Type B pancreatic cell (in vitro differentiated cells): Measurements from ENCODE around the gene ARMC2. TPM values are rescaled to one million over a fixed set of nuclear protein-coding genes. Genes with fewer than 3 reads are reported as not detected.

ENCODE experiments used
- DNase-seq: peaks from one replicate; pipeline ENCODE4 v3.0.0; 2021; ENCODE audit warnings: mixed read lengths; ENCODE audit not compliant: unreplicated experiment; ENCODE audit errors: extremely low spot score
- H3K27ac Mint-ChIP-seq: 2 replicates; pipeline ENCODE4 v1.8.0; 2021; ENCODE audit warnings: mild to moderate bottlenecking, mixed read lengths
- H3K27me3 Mint-ChIP-seq: 2 replicates; pipeline ENCODE4 v1.8.0; 2021; ENCODE audit warnings: mixed read lengths
- H3K36me3 Mint-ChIP-seq: 2 replicates; pipeline ENCODE4 v1.8.0; 2021; ENCODE audit warnings: mixed read lengths
- H3K4me1 Mint-ChIP-seq: one replicate; pipeline ENCODE4 v1.8.0; 2021; ENCODE audit warnings: mixed read lengths; ENCODE audit not compliant: unreplicated experiment
- H3K4me3 Mint-ChIP-seq: 2 replicates; pipeline ENCODE4 v1.8.0; 2021; ENCODE audit warnings: mild to moderate bottlenecking, mixed read lengths
- H3K9me3 Mint-ChIP-seq: 2 replicates; pipeline ENCODE4 v1.8.0; 2021; ENCODE audit warnings: mixed read lengths
- total RNA-seq: library from RNA; stranded (reverse); gene quantifications from 2 replicates; pipeline ENCODE4 v1.2.1, GENCODE V29; 2021; ENCODE audit warnings: low replicate concordance
- TF ChIP-seq, protein P1 (sequence below): fragments of 200-600 bp; sonication (generic); conservative IDR thresholded peaks from 2 replicates; pipeline ENCODE4 v1.5.0; 2021; ENCODE audit warnings: antibody characterized with exemption, mild to moderate bottlenecking

The ARMC2 gene
- total RNA-seq, 1 donor from 2014 or later: 15.5 TPM

DNA sequence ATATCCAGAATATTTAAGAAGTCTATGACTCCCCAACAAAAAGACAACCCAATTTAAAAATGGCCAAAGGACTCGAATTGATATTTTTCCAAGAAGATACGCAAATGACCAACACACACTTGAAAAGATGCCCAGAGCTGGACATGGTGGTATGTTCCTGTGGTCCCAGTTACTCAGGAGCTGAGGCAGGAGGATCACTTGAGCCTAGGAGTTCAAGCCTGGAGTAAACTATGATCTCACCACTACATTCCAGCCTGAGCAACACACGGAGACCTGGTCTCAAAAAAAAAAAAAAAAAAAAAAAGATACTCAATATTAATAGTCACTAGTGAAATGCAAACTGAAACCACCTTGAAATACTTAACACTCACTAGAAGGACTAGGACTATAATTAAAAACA is 12.2 kb upstream of the ARMC2 start:
- TF ChIP-seq, protein P1, sequence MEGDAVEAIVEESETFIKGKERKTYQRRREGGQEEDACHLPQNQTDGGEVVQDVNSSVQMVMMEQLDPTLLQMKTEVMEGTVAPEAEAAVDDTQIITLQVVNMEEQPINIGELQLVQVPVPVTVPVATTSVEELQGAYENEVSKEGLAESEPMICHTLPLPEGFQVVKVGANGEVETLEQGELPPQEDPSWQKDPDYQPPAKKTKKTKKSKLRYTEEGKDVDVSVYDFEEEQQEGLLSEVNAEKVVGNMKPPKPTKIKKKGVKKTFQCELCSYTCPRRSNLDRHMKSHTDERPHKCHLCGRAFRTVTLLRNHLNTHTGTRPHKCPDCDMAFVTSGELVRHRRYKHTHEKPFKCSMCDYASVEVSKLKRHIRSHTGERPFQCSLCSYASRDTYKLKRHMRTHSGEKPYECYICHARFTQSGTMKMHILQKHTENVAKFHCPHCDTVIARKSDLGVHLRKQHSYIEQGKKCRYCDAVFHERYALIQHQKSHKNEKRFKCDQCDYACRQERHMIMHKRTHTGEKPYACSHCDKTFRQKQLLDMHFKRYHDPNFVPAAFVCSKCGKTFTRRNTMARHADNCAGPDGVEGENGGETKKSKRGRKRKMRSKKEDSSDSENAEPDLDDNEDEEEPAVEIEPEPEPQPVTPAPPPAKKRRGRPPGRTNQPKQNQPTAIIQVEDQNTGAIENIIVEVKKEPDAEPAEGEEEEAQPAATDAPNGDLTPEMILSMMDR: no peak
- peaks cover 17% of the 10 kb centered on the region for H3K27me3 Mint-ChIP-seq
- H3K9me3 Mint-ChIP-seq: no peaks in the 10 kb centered on the region
- no peak overlapping the region for H3K4me3 Mint-ChIP-seq
- no peak for DNase-seq
- H3K36me3 Mint-ChIP-seq: no peaks in the 10 kb centered on the region
- H3K4me1 Mint-ChIP-seq: peaks cover 15% of the 10 kb centered on the region
- no peak overlapping the region for H3K27ac Mint-ChIP-seq

DNA sequence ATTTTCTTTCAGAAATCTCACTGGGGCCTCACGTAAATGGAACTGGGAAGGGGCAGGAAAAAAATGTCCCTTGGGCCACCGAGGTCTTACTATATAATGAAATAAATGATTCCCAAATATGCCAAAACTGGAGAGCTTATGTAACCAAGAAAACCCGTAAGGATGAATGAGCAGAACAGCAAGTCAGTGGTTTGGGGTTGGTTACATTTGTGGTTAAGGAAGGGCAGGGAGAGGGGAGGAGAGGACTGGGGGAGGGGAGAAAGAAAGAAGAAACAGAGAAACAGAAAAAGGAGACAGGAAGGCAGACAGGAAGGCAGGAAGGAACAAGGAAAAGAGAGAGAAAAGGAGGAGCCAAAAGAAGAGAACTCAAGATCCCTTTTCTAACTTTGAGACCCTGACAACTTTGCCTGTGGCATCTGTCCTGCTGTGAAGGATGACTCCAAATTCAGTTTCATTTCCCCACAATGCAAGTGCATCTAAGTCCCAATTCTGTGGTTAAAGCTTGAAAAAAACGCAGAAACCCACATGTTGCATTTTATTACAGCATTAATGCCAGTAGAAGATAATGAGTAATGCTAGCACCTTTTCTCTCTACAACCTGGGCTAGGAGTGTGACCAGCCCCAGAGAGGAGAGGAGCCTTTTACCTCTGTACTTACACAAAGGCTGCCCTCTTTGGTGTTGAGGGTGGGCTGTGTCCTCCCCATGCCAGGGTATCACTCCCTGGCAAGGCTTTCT is 10.8 kb upstream of the ARMC2 start:
- H3K36me3 Mint-ChIP-seq: no peaks in the 10 kb centered on the region
- H3K27ac Mint-ChIP-seq: no peak overlapping the region

DNA sequence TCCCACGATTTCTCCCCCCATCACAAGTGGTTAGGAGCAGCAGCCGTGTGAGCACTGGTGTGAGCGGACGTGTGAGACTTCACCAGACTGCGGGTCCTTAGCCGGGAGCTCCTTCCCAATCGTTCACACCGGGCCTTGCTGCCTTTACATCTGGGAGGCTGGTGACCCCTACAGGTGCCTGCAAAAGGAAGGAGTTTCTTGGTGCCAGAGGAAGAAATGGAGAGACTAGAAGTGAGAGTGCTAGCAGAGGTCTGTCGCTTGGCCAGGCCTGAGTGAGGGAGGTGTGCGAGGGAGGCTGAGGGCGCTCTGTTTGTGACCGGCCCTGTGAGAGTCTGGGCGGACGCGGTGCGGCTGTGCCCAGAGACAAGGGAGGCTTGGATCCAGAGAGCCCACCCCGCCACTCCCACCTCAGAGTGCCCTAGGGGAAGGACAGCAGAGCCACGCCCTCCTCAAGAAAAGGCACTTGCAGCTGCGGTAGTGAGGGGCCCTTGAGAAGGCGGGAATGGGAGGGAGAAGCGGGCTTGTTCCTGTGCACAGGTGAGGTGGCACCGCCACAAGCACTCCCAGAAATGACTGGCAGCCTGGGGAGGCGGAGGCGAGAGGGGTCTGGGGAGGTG is 10.0 kb upstream of the ARMC2 start:
- Mint-ChIP-seq H3K4me1 (peaks cover 15% of the 10 kb centered on the region), H3K4me3 (peak overlapping the region; percentile 29), H3K36me3 (no peaks in the 10 kb centered on the region), H3K9me3 (no peaks in the 10 kb centered on the region), H3K27me3 (peaks cover 21% of the 10 kb centered on the region), H3K27ac (no peak overlapping the region)
- TF ChIP-seq, protein P1: peak; percentile 46
- DNase-seq: no peak

More for the DNA sequence above, 10.8 kb upstream of the ARMC2 start:
- H3K4me1 Mint-ChIP-seq: peaks cover 15% of the 10 kb centered on the region
- TF ChIP-seq, protein P1: no peak
- peak overlapping the region; percentile 29 for H3K4me3 Mint-ChIP-seq
- no peaks in the 10 kb centered on the region for H3K9me3 Mint-ChIP-seq
- peaks cover 21% of the 10 kb centered on the region for H3K27me3 Mint-ChIP-seq
- DNase-seq: no peak

DNA sequence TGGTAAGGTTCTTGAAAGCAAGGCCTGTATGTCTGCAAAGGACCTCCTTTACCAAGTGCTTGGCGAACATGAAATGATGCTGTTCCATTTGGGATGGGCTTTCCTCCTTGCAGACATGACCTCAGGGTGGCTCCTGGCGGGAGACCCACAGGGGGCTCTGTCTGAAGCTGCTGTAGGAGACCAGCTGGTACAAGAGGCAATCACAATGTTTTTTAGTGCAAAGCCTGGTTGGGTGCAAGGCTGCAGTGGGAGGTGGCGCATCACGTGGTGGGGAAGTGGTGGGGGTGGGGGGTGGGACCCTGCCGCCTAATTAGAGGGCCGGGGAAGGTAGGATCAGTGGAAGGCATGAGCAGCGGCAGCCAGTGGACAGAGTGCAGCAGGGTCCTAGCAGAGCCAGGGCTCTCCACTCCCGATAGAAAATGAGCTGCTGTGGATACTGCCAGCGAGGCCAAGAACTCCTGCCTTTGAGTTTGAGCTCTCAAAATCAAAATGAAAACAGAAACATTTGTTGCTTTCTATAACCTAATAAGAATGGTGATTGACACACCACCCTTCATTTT is 9.1 kb upstream of the ARMC2 start:
- no peak for DNase-seq
- H3K27me3 Mint-ChIP-seq: peaks cover 21% of the 10 kb centered on the region

DNA sequence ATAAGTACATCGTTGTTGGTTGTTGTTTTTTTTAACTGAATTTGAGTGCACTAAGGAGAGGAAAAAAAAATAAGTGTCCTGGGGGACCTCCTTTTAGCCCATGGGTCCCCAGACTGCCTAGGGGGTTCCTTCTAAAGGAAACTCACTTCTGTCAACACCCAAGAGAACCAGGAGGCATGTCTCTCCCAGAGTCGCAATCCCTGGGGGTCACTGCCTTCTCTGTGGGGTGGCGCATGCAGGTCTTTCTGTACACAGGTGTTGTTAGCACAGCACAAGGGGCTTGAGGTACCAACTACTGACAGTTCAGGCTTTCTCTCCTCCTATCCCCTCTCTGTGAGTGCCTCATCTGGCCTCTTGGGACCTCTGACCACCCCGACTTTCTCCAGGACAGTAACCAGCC is 7.3 kb upstream of the ARMC2 start:
- H3K27me3 Mint-ChIP-seq: peaks cover 18% of the 10 kb centered on the region
- no peak for DNase-seq
- H3K9me3 Mint-ChIP-seq: no peaks in the 10 kb centered on the region
- no peaks in the 10 kb centered on the region for H3K36me3 Mint-ChIP-seq
- H3K4me3 Mint-ChIP-seq: no peak overlapping the region
- TF ChIP-seq, protein P1: no peak
- no peak overlapping the region for H3K27ac Mint-ChIP-seq
- H3K4me1 Mint-ChIP-seq: peaks cover 15% of the 10 kb centered on the region

More for the DNA sequence above, 9.1 kb upstream of the ARMC2 start:
- Mint-ChIP-seq H3K27ac (no peak overlapping the region), H3K4me3 (no peak overlapping the region), H3K36me3 (no peaks in the 10 kb centered on the region), H3K9me3 (no peaks in the 10 kb centered on the region), H3K4me1 (peaks cover 15% of the 10 kb centered on the region)
- TF ChIP-seq, protein P1: no peak
